T-helper 2 cell treated with Interferon-gamma antibody and Interleukin-4, amounts not matched to agents 5 μg/mL and 100 μg/mL, for 36 hours (primary cell): Measurements from ENCODE around the gene MFNG.
A peak's percentile ranks its signal among the peaks of the same experiment; 100 is the strongest.

Experiments used
- DNase-seq: peaks from one replicate; pipeline ENCODE4 v3.0.0; 2021; ENCODE audit warnings: low spot score
- H3K27ac Mint-ChIP-seq: one replicate; pipeline ENCODE4 v1.8.0; 2021; ENCODE audit warnings: mild to moderate bottlenecking, mixed read lengths
- H3K27me3 Mint-ChIP-seq: one replicate; pipeline ENCODE4 v1.8.0; 2021; ENCODE audit warnings: low read depth, mixed read lengths
- H3K36me3 Mint-ChIP-seq: one replicate; pipeline ENCODE4 v1.8.0; 2021; ENCODE audit warnings: low read depth, mixed read lengths
- H3K4me1 Mint-ChIP-seq: one replicate; pipeline ENCODE4 v1.8.0; 2021; ENCODE audit warnings: low read depth, mixed read lengths
- H3K4me3 Mint-ChIP-seq: one replicate; pipeline ENCODE4 v1.8.0; 2022; ENCODE audit warnings: mild to moderate bottlenecking, moderate library complexity, mixed read lengths
- H3K9me3 Mint-ChIP-seq: one replicate; pipeline ENCODE4 v1.8.0; 2021; ENCODE audit warnings: mixed read lengths

The MFNG gene

DNA sequence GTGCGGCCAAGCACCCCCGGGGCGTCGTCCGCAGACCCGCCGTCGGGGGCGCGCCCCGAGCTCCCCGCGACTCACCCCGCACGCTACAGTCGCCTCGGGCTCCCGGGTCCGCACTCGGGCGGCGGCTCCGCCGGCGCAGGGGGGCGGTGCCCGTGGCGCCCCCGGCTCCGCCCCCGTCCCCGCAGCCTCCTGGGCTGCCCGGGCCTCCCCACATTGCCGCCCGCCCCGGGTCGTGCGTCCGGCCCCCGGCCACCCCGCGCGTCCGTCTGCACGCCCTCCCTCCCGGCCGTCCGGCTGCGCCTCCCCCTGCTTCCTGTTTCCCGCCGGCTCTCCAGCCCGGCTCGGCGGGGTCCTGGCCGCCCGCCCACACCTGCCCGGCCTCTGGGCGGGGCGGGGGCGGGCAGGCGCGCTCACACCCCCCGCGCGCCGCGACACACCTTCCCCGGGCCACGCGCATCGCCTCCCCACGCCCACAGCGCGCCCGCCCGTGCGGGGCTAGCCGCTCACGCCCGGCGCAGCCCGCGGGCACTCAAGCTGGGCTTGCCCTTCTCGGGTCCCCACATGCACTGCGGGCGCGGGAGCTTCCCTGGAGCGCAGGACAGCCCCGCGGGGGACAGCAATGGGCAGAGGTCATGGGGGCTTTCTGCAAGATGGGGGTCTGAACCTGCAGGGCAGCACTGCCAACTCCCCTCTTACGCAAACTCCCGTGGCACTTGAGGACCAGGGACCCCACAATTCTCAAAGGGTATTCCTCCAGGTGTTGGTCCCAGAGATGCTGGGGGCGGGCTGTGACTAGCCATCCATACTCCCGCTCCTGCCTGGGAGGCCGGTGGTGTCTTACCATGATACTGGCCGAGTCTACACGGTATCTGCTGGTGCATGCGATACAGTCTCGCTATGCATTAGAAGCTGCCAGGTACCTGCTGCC, 33.3 kb upstream of the MFNG start, which contains the start of gene CARD10:
Gene CARD10 (minus strand): TSS at position 148 of the 928 bp plus-strand sequence. CDS start 215 bp downstream, outside the sequence.
- H3K9me3 Mint-ChIP-seq = no peaks in the 10 kb centered on the region
- no peaks in the 10 kb centered on the region for H3K36me3 Mint-ChIP-seq
- peaks cover 70% of the 10 kb centered on the region for H3K27me3 Mint-ChIP-seq
- no peak within 1 kb of the TSS for H3K27ac Mint-ChIP-seq
- peak within 1 kb of the TSS; percentile 56 for H3K4me3 Mint-ChIP-seq
- no peak for DNase-seq
- H3K4me1 Mint-ChIP-seq = peaks cover 4% of the 10 kb centered on the region

DNA sequence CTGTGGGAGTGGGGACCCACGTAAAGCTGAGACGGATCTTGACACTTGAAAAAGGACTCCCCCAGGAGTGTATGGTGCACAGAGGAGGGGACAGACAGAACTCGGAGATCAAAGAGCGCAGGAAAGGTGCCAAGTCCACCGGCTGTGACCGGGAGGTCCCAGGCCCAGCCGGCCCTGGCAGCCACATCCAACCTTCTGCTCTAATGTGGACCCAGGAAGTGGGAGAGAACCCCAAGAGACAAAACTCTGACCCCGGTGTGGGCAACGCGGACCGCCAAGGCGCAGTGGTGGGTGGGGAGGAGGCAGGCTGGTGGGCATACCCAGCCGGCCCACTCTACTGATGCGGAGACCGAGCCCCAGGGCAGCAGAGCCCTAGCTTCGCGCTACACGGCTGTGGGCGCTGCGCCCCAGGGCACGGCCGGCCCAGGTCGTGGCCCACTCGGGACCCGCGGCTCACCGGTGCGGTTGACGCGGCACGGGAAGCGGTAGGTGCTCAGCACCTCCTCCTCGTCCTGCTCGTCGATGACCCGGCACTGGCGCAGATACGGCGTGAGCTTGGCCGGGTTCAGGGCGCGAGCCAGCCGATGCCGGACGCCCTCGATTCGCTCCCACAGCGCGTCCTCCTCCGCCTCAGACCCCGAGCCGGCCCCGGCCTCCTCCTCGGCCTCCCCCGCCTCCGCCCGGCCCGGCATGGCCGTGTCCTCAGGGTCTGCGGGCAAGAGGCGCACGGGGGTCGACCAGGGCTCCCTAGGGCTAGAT, 32.5 kb upstream of the MFNG start:
- Mint-ChIP-seq H3K27ac (no peak overlapping the region), H3K4me1 (peaks cover 4% of the 10 kb centered on the region), H3K9me3 (no peaks in the 10 kb centered on the region), H3K36me3 (no peaks in the 10 kb centered on the region), H3K4me3 (peak overlapping the region; percentile 56), H3K27me3 (peaks cover 68% of the 10 kb centered on the region)
- no peak for DNase-seq

DNA sequence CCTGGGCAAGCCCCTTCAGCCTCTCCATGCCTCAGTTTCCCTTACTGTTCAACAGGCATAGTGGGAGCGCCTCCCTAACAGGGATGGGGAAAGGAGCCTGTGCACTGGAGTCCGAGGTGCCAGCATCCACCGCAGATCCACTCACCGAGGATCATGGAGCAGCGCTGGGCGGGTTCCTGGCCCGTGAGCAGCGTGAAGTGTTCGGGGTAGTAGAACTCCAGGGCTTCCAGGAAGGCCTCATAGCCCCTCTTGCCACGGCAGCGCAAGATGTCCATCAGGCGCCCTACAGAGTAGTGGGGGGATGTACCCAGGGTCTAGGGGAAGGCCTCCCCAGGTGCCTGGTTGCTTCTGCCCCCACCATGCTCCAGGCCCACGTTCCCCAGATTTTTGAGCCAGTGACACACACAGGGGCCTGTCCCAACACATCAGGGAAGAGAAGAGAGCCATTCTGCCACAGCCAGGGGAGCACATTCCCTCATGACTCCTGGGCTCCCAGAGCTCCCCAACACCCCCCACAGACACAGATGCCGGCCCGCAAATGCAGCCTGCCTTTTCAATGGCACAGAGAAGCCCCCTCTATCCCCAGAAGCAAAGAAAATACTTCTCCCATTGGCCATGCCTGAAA, 31.8 kb upstream of the MFNG start:
- Mint-ChIP-seq H3K4me1 (peaks cover 4% of the 10 kb centered on the region), H3K9me3 (no peaks in the 10 kb centered on the region), H3K36me3 (no peaks in the 10 kb centered on the region), H3K27ac (no peak overlapping the region), H3K4me3 (peak overlapping the region; percentile 56), H3K27me3 (peaks cover 62% of the 10 kb centered on the region)
- DNase-seq = no peak

- no peak overlapping the region for H3K4me3 Mint-ChIP-seq
- peaks cover 4% of the 10 kb centered on the region for H3K4me1 Mint-ChIP-seq
- H3K27me3 Mint-ChIP-seq = peaks cover 51% of the 10 kb centered on the region
- no peak overlapping the region for H3K27ac Mint-ChIP-seq
- H3K9me3 Mint-ChIP-seq = no peaks in the 10 kb centered on the region
- no peaks in the 10 kb centered on the region for H3K36me3 Mint-ChIP-seq
- no peak for DNase-seq
Observed at GRCh38 chr22:37516456-37516855, 30.3 kb upstream of the MFNG start.

DNA sequence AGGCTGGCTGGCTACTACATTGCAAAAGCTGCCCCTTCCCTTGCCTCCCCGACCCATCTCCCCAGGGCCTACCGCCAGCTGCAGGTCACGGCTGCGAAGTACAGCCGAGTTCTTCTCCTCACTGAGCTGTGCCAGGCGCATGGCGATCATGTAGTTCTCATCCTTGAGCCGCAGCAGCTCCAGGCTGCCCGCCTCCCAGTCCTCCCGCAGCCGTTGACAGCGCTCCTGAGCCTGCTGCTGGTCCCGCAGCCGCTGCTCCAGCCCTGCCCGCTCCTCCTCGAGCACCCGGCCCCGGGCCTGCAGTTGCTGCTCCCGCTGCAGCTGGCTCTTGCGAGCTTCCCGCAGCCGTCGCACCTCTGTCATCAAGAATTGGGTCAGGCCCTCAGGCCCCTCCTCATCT, 29.7 kb upstream of the MFNG start:
- H3K4me1 Mint-ChIP-seq = peaks cover 4% of the 10 kb centered on the region
- DNase-seq = no peak
- H3K36me3 Mint-ChIP-seq = no peaks in the 10 kb centered on the region
- no peak overlapping the region for H3K4me3 Mint-ChIP-seq
- no peak overlapping the region for H3K27ac Mint-ChIP-seq
- H3K9me3 Mint-ChIP-seq = no peaks in the 10 kb centered on the region
- peaks cover 45% of the 10 kb centered on the region for H3K27me3 Mint-ChIP-seq

GRCh38 chr22:37514526-37515051, 28.4 kb upstream of the MFNG start:
- H3K4me1 Mint-ChIP-seq = peaks cover 4% of the 10 kb centered on the region
- H3K27me3 Mint-ChIP-seq = peaks cover 36% of the 10 kb centered on the region
- DNase-seq = no peak
- H3K36me3 Mint-ChIP-seq = no peaks in the 10 kb centered on the region
- H3K27ac Mint-ChIP-seq = no peak overlapping the region
- H3K4me3 Mint-ChIP-seq = no peak overlapping the region
- no peaks in the 10 kb centered on the region for H3K9me3 Mint-ChIP-seq

GRCh38 chr22:37511395-37512104, 25.4 kb upstream of the MFNG start:
- DNase-seq = no peak
- Mint-ChIP-seq H3K4me1 (no peaks in the 10 kb centered on the region), H3K27ac (no peak overlapping the region), H3K36me3 (no peaks in the 10 kb centered on the region), H3K9me3 (no peaks in the 10 kb centered on the region), H3K27me3 (peaks cover 19% of the 10 kb centered on the region), H3K4me3 (no peak overlapping the region)

GRCh38 chr22:37510091-37510490, 23.9 kb upstream of the MFNG start:
- peaks cover 8% of the 10 kb centered on the region for H3K27me3 Mint-ChIP-seq
- no peak overlapping the region for H3K27ac Mint-ChIP-seq
- H3K4me1 Mint-ChIP-seq = no peaks in the 10 kb centered on the region

DNA sequence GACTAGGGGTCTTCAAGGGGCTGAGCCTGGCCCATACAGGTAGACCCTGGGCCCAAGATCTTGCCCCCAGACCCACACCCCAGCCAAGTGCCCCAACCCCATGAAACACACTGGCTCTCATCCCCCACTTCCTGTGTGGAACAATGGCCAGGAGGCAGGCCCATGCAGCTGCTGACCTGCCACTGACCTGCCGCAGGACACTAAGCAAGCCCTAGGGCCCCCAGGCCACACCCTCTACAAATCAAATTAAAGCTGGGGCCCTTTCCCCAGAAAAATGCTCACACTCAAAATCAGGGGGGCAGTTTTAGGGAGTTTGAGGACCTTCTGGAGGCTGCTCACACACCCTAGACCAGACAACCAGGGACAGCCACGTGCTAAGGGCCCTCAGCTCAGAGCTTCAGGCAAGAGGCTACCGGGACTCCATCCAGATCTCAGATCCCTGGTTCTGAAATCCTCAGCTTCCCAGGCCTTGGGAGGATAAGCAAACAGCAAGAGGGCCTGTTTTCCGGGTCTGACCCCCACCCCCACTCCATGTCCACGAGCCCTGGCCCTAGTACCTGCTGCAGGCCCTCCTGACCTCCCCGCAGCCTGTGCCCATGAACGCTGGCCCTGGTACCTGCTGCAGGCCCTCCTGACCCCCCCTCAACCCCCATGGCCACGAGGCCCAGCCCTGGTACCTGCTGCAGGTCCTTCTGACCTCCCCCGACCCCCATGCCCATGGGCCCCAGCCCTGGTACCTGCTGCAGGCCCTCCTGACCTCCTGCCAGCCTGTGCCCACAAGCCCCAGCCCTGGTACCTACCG, 23.1 kb upstream of the MFNG start:
- no peak overlapping the region for H3K4me3 Mint-ChIP-seq
- H3K36me3 Mint-ChIP-seq = no peaks in the 10 kb centered on the region
- no peaks in the 10 kb centered on the region for H3K9me3 Mint-ChIP-seq
- no peaks in the 10 kb centered on the region for H3K4me1 Mint-ChIP-seq
- peaks cover 7% of the 10 kb centered on the region for H3K27me3 Mint-ChIP-seq
- no peak for DNase-seq
- no peak overlapping the region for H3K27ac Mint-ChIP-seq

More at GRCh38 chr22:37510091-37510490, 23.9 kb upstream of the MFNG start:
- Mint-ChIP-seq H3K9me3 (no peaks in the 10 kb centered on the region), H3K4me3 (no peak overlapping the region), H3K36me3 (no peaks in the 10 kb centered on the region)
- no peak for DNase-seq

DNA sequence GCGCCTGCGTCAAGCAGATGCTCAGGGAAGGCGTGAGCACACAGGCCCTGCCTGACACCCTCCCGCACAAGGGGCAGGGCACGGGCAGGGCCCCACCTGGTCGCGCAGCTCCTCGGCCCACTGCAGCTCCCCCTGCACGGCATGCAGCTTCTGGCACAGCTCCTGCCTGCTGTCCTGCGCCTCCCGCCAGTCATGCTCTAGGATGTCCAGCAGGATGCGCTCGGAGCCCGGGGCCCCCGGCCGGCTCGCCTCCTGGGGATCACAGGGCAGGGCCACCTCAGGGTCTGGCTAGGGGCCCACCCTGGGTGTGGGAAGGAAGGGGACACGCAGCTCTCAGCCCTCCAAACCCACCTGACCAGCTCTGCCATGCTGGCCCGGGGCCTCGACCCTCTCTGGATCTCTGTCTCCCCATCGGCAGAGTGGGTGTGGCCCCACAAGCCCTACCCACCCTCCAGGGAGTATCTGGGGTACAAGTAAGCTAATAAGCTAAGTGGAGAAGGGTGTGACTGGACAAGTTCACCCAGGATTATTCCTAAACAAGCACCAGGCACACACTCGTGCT, 22.3 kb upstream of the MFNG start:
- Mint-ChIP-seq H3K4me1 (no peaks in the 10 kb centered on the region), H3K4me3 (no peak overlapping the region), H3K27me3 (peaks cover 5% of the 10 kb centered on the region), H3K36me3 (no peaks in the 10 kb centered on the region), H3K9me3 (no peaks in the 10 kb centered on the region), H3K27ac (no peak overlapping the region)
- no peak for DNase-seq

- Mint-ChIP-seq H3K27ac (no peak overlapping the region), H3K36me3 (no peaks in the 10 kb centered on the region), H3K4me3 (no peak overlapping the region), H3K27me3 (peaks cover 4% of the 10 kb centered on the region), H3K4me1 (no peaks in the 10 kb centered on the region), H3K9me3 (no peaks in the 10 kb centered on the region)
- DNase-seq = no peak
Observed at GRCh38 chr22:37507731-37508130, 21.5 kb upstream of the MFNG start.

- no peaks in the 10 kb centered on the region for H3K9me3 Mint-ChIP-seq
- no peak overlapping the region for H3K27ac Mint-ChIP-seq
- H3K4me3 Mint-ChIP-seq = no peak overlapping the region
- peaks cover 8% of the 10 kb centered on the region for H3K4me1 Mint-ChIP-seq
- H3K27me3 Mint-ChIP-seq = peaks cover 2% of the 10 kb centered on the region
- no peak for DNase-seq
- no peaks in the 10 kb centered on the region for H3K36me3 Mint-ChIP-seq
Observed at GRCh38 chr22:37505989-37506388, 19.8 kb upstream of the MFNG start.
